Esophagus muscularis mucosa (tissue), 4 donors: ENCODE results near the gene TSC22D2.

Source experiments
- CTCF ChIP-seq, 3 experiments: fragments of 200-600 bp in 2 of 3; fragments of 450-650 bp in 1 of 3; sonication (generic) in 2 of 3; IDR thresholded peaks; one replicate each; pipeline ENCODE4 v1.5.1; 2017 to 2019; ENCODE audit warnings: antibody characterized with exemption in 3 of 3, mild to moderate bottlenecking in 2 of 3, moderate library complexity in 1 of 3
- EP300 ChIP-seq: sonication (generic); formaldehyde crosslinking; IDR thresholded peaks from one replicate; pipeline ENCODE4 v1.6.1; 2017; ENCODE audit warnings: antibody characterized with exemption
- POLR2A ChIP-seq: fragments of 450-650 bp; IDR thresholded peaks from one replicate; pipeline ENCODE4 v1.6.1; 2017; ENCODE audit warnings: antibody characterized with exemption, moderate library complexity, mild to moderate bottlenecking, low read depth

- TF ChIP-seq CTCF (IDR thresholded peaks at IDR 0.05) (no peak), POLR2A (no peak), EP300 (no peak)
Observed at GRCh38 chr3:150508401-150508800, 100.3 kb downstream of the TSC22D2 start.
